Stimulated activated memory B cell treated with anti-CD40 and anti-IgM and Interleukin-4, amounts not matched to agents 10 μg/mL and 1 μg/mL and 100 μg/mL, for 72 hours (primary cell): ENCODE data around the gene COL27A1.
A peak's percentile ranks its signal among the peaks of the same experiment; 100 is the strongest.

Experiments
- ATAC-seq: fragments of 150-1000 bp; cut with Tn5 transposase; 2 replicates; pipeline ENCODE4 v1.10.0; 2021
- H3K27ac Mint-ChIP-seq: one replicate; pipeline ENCODE4 v1.8.0; 2022; ENCODE audit warnings: mild to moderate bottlenecking, mixed read lengths
- H3K27me3 Mint-ChIP-seq: one replicate; pipeline ENCODE4 v1.8.0; 2022; ENCODE audit warnings: mixed read lengths
- H3K36me3 Mint-ChIP-seq: one replicate; pipeline ENCODE4 v1.8.0; 2022; ENCODE audit warnings: mixed read lengths
- H3K4me1 Mint-ChIP-seq: one replicate; pipeline ENCODE4 v1.8.0; 2022; ENCODE audit warnings: mixed read lengths
- H3K4me3 Mint-ChIP-seq: one replicate; pipeline ENCODE4 v1.8.0; 2022; ENCODE audit warnings: mild to moderate bottlenecking, moderate library complexity, mixed read lengths
- H3K9me3 Mint-ChIP-seq: one replicate; pipeline ENCODE4 v1.8.0; 2022; ENCODE audit warnings: mixed read lengths

The COL27A1 gene

DNA sequence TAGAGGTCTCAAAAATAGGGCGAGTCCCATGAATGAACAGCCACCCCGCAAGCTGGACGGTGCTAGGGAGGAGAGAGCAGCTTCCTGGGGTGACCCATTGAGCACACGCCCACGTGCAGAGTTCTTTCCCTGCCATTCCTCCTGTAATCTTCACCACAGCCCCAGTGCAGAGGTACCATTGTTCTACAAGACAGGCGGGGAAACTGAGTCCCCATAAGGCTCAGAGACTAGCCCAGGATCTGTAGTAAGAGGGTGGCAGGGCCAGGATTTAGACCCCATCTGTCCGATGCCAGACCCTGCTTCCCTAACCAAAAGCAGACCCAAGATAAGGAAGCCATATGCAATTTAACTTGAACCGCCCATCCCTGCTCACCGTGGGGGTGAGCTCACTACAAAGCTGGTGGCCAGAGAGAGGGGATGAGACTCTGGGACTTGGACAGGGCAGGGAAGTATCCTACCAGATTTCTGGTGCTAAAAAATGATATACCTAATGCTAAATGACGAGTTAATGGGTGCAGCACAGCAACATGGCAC lies 130.9 kb downstream of the COL27A1 start:
- no peak for ATAC-seq
- Mint-ChIP-seq H3K36me3 (no peaks in the 10 kb centered on the region), H3K9me3 (no peaks in the 10 kb centered on the region), H3K4me1 (peaks cover 6% of the 10 kb centered on the region), H3K4me3 (no peak overlapping the region), H3K27ac (no peak overlapping the region), H3K27me3 (peaks cover 35% of the 10 kb centered on the region)

DNA sequence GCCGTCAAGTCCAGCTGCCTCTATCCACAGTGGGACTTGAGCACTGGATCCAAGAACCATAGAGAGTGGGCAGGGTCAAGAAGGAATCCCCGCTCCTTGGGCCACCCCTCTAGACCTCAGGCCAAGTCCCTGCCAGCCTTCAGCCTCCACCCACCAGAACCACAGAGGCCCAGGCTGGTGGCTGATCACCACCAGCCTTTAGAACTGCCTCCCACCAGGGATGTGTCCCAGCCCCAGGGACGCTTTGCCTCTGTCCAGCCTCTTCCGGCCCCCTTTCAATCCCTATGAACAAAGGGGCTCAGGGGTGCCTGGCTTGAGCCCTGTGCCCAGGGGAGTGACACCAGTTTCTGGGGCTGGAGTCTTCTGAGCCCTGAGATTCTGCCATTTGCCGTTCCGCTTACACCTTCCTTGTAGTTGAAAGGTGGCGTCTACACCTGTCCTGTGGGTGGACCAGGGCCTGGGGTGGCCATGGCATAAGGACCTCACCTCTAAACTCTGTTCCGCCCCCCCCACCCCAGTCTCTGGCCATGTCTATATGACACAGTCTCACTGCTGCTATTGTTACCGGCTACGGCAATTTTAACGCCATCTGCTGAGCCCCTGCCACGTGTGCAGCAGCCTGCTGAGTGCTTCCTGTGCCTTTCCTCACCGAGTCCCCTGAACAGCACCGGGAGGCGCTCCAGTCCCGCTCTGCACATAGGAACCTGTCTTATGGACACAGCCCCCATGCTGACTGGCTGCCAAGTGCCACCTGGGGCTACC lies 131.8 kb downstream of the COL27A1 start:
- no peak overlapping the region for H3K4me3 Mint-ChIP-seq
- H3K27me3 Mint-ChIP-seq, result peaks cover 36% of the 10 kb centered on the region
- ATAC-seq, result no peak
- H3K9me3 Mint-ChIP-seq, result no peaks in the 10 kb centered on the region
- H3K4me1 Mint-ChIP-seq, result peaks cover 7% of the 10 kb centered on the region
- no peaks in the 10 kb centered on the region for H3K36me3 Mint-ChIP-seq
- no peak overlapping the region for H3K27ac Mint-ChIP-seq

GRCh38 chr9:114287763-114288192 lies 132.4 kb downstream of the COL27A1 start:
- Mint-ChIP-seq H3K4me3 (no peak overlapping the region), H3K27me3 (peaks cover 30% of the 10 kb centered on the region), H3K27ac (no peak overlapping the region), H3K9me3 (no peaks in the 10 kb centered on the region), H3K36me3 (no peaks in the 10 kb centered on the region), H3K4me1 (peaks cover 7% of the 10 kb centered on the region)
- ATAC-seq, result no peak

GRCh38 chr9:114288193-114289091 lies 133.1 kb downstream of the COL27A1 start:
- H3K4me3 Mint-ChIP-seq, result no peak overlapping the region
- no peak overlapping the region for H3K27ac Mint-ChIP-seq
- peaks cover 7% of the 10 kb centered on the region for H3K4me1 Mint-ChIP-seq
- ATAC-seq, result peak; percentile 14
- no peaks in the 10 kb centered on the region for H3K36me3 Mint-ChIP-seq
- no peaks in the 10 kb centered on the region for H3K9me3 Mint-ChIP-seq
- peaks cover 28% of the 10 kb centered on the region for H3K27me3 Mint-ChIP-seq

- Mint-ChIP-seq H3K9me3 (no peaks in the 10 kb centered on the region), H3K27me3 (peaks cover 22% of the 10 kb centered on the region), H3K4me1 (peaks cover 7% of the 10 kb centered on the region), H3K4me3 (no peak overlapping the region), H3K27ac (no peak overlapping the region), H3K36me3 (no peaks in the 10 kb centered on the region)
- ATAC-seq, result no peak
Measured at GRCh38 chr9:114289106-114289505, 133.8 kb downstream of the COL27A1 start.

DNA sequence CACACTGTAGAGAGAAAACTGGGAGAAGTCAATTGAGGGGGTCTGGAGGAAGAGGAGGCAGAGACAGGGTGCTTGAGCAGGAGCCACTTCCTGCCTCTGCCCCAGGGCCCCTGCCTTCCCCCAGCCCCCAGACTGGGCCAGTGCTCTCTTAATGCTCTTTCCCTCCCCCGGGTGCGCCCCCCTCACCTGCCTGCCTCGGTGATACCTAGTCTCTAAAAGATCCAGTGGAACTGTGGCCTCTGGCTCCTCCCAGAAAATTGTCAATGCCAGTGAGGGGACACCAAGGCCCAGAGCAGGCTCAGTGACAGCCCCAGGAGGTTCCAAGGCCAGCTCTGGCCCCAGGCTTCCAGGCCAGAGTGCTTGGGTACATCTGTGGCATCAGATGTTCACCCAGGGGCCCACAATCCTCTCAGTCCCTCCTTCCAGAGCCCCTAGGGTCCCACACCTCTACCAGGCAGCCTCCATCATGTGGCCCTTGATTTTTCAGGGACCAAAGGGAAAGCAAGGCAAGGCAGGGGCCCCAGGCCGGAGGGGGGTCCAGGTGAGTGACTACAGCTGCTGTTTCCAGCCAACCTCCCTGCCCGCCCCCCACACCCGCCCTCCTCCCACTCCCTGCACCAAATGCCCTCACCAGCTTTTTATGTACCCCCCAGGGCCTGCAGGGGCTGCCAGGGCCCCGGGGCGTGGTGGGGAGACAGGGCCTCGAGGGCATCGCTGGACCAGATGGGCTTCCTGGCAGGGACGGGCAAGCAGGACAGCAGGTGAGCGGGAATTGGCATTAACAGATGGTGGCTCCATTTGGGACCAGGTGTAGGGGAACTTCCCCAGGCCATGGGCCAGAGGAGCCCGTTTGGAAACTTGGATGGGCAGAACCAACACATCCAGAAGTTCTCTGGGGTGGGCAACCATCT lies 134.5 kb downstream of the COL27A1 start:
- no peak overlapping the region for H3K4me3 Mint-ChIP-seq
- H3K27me3 Mint-ChIP-seq, result peaks cover 14% of the 10 kb centered on the region
- H3K36me3 Mint-ChIP-seq, result no peaks in the 10 kb centered on the region
- peaks cover 7% of the 10 kb centered on the region for H3K4me1 Mint-ChIP-seq
- no peak overlapping the region for H3K27ac Mint-ChIP-seq
- H3K9me3 Mint-ChIP-seq, result peaks cover 2% of the 10 kb centered on the region
- ATAC-seq, result no peak

DNA sequence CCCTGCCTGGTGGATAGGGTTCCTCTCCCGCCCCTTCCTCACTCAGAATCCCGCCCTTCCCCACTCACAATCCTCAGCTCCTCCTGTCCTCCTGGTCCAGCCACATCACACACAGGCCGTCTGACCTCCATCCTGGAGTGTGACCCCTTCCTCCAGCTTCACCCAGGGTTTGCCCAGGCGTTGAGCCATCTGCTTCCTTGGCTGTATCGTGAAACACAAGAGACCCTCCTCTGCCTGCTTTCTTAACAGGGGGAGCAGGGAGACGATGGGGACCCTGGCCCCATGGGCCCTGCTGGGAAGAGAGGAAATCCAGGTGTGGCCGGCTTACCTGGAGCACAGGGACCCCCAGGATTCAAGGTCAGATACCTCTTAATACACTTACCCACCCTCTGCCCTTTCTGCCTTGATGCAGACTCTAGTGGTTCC lies 135.2 kb downstream of the COL27A1 start:
- H3K4me3 Mint-ChIP-seq, result no peak overlapping the region
- H3K9me3 Mint-ChIP-seq, result peaks cover 6% of the 10 kb centered on the region
- H3K4me1 Mint-ChIP-seq, result peaks cover 7% of the 10 kb centered on the region
- no peaks in the 10 kb centered on the region for H3K36me3 Mint-ChIP-seq
- peaks cover 13% of the 10 kb centered on the region for H3K27me3 Mint-ChIP-seq
- no peak for ATAC-seq
- H3K27ac Mint-ChIP-seq, result no peak overlapping the region

DNA sequence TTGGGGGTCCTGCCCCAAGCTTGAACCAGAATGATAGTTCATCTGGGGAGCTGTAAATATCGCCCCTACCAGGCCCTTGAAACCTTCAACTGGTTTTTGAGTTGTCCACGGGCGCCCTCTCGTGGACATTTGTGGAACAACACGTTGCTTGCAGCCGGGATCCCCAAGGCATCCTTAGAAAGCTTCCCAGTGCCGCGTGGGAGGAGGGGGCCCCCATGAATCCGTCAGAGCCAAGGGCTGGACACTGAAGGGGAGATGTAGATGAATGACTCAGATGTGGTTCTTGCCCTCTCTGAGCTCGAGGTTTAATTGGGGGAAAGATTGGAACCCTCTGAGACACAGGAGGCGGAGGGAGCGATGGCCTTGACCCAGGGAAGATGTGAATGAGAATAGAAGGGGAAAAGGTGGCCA lies 135.7 kb downstream of the COL27A1 start:
- H3K4me1 Mint-ChIP-seq, result peaks cover 7% of the 10 kb centered on the region
- H3K36me3 Mint-ChIP-seq, result no peaks in the 10 kb centered on the region
- no peak overlapping the region for H3K4me3 Mint-ChIP-seq
- no peak overlapping the region for H3K27ac Mint-ChIP-seq
- ATAC-seq, result no peak
- peaks cover 10% of the 10 kb centered on the region for H3K9me3 Mint-ChIP-seq
- peaks cover 13% of the 10 kb centered on the region for H3K27me3 Mint-ChIP-seq

DNA sequence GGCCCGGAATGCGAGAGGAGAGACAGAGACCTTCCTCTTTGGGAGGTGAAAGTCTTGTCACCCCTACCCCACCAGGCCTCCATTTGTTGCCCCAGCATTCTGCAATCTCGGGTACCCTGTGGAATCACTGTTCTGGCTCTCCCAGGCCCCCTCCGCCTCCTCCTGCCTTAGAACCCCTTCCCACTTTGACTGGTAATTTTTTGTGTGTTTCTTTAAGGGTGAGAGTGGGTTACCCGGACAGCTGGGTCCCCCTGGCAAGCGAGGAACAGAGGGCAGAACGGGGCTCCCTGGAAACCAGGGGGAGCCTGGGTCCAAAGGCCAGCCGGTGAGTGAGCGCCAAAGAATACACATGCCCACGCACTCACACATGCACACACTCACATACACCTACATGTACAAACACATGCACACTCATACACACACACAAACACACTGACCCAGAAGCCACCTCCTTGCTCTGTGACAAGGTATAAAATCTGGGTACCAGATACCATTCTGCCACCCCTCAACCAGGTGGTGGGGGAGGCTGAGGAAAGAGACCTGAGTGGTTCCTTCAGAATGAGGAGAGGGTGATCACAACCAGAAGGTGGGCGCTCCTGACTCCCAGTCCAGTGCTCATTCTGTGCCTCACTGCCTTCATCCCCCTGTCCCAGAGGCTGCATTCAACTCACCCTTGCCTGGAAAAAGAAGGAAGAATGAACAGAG lies 136.7 kb downstream of the COL27A1 start:
- H3K27ac Mint-ChIP-seq, result no peak overlapping the region
- H3K4me3 Mint-ChIP-seq, result no peak overlapping the region
- H3K9me3 Mint-ChIP-seq, result peaks cover 14% of the 10 kb centered on the region
- H3K36me3 Mint-ChIP-seq, result no peaks in the 10 kb centered on the region
- no peak for ATAC-seq
- H3K4me1 Mint-ChIP-seq, result peaks cover 7% of the 10 kb centered on the region
- peaks cover 13% of the 10 kb centered on the region for H3K27me3 Mint-ChIP-seq

DNA sequence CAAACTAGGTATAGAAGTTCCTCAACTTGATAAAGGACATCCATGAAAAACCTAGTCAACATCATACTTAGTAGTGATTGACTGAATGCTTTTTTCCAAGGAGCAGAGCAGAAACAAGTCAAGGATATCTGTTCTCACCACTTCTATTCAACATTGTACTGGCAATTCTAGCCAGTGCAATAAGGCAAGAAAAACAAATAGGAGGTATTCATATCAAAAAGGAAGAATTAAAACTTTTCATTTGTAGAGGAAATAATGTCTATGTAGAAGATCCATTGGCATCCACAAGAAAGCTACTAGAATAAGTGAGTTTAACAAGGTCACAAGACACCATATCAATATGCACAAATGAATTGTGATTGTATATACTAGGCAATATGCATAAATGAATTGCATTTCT lies 139.3 kb downstream of the COL27A1 start:
- H3K4me3 Mint-ChIP-seq, result no peak overlapping the region
- no peaks in the 10 kb centered on the region for H3K36me3 Mint-ChIP-seq
- H3K4me1 Mint-ChIP-seq, result peaks cover 7% of the 10 kb centered on the region
- H3K9me3 Mint-ChIP-seq, result peaks cover 15% of the 10 kb centered on the region
- H3K27me3 Mint-ChIP-seq, result peaks cover 13% of the 10 kb centered on the region
- H3K27ac Mint-ChIP-seq, result no peak overlapping the region
- no peak for ATAC-seq

- H3K4me1 Mint-ChIP-seq, result peaks cover under 1% of the 10 kb centered on the region
- no peak overlapping the region for H3K27ac Mint-ChIP-seq
- H3K36me3 Mint-ChIP-seq, result no peaks in the 10 kb centered on the region
- H3K4me3 Mint-ChIP-seq, result no peak overlapping the region
- ATAC-seq, result no peak
- H3K9me3 Mint-ChIP-seq, result peaks cover 15% of the 10 kb centered on the region
- H3K27me3 Mint-ChIP-seq, result peaks cover 13% of the 10 kb centered on the region
Measured at GRCh38 chr9:114296338-114296737, 141.0 kb downstream of the COL27A1 start.

DNA sequence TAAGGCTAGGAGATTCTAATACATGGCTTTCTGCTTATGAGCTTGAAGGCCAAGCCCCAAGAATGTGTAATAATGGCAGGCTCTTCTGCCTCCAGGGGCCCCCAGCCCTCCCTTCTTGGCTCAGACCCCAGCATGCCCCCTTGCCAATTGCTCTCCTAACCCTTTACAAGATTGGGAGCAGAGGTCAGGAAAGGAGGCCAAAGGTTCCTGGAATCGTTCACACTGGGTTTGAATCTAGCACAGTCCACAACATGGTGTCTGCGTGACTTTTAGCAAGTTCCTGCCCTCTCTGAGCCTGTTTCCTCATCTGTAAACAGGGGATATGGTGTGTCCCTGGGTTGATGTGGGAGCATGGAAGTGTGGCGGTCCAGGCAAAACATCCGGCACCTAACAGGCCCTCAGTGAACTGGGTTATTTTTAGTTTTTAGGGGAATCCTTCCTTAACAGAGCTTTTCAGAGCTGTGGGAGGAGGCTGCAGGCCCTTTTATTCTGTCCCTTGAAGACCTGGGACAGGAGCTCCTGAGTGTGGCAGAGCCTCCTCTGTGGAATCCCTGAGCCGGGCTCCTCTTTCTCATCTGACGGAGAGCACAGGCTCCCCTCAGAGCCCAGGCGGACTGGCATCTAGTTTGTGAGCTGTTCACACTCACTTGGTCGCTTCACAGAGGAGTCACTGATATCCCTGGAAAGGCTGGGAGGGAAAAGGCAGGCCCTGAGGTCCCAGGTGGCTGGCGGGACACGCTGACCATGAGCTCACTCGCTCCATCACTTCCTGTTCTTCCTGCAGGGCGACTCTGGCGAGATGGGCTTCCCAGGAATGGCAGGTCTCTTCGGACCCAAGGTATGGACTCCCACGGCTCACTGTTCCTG lies 144.2 kb downstream of the COL27A1 start:
- no peak overlapping the region for H3K27ac Mint-ChIP-seq
- H3K4me3 Mint-ChIP-seq, result no peak overlapping the region
- H3K27me3 Mint-ChIP-seq, result peaks cover 28% of the 10 kb centered on the region
- peaks cover 15% of the 10 kb centered on the region for H3K9me3 Mint-ChIP-seq
- H3K36me3 Mint-ChIP-seq, result no peaks in the 10 kb centered on the region
- ATAC-seq, result no peak
- no peaks in the 10 kb centered on the region for H3K4me1 Mint-ChIP-seq

GRCh38 chr9:114300153-114300845 lies 145.0 kb downstream of the COL27A1 start:
- peaks cover 9% of the 10 kb centered on the region for H3K9me3 Mint-ChIP-seq
- no peaks in the 10 kb centered on the region for H3K36me3 Mint-ChIP-seq
- no peaks in the 10 kb centered on the region for H3K4me1 Mint-ChIP-seq
- no peak overlapping the region for H3K4me3 Mint-ChIP-seq
- peaks cover 30% of the 10 kb centered on the region for H3K27me3 Mint-ChIP-seq
- no peak overlapping the region for H3K27ac Mint-ChIP-seq
- ATAC-seq, result no peak
